Upper lobe of left lung (tissue), 6 donors: ENCODE results near the gene IGFBP7. TPM values are rescaled to one million over a fixed set of nuclear protein-coding genes. Genes with fewer than 3 reads are reported as not detected.

ENCODE experiments used
- ATAC-seq, 2 donors: fragments of 200-7000 bp; cut with Tn5 transposase; one replicate each; pipeline ENCODE4 v1.9.1; 2022; ENCODE audit warnings: mild to moderate bottlenecking in 2 of 2, moderate library complexity in 2 of 2; ENCODE audit not compliant: low FRiP score in 2 of 2
- DNase-seq, 2 donors: peaks; one replicate each; pipeline ENCODE4 v3.0.0-alpha.2; 2019 to 2020
- H3K27ac ChIP-seq, 4 donors: fragments of 200-600 bp; sonication (generic); one replicate each; pipeline ENCODE4 v1.5.1; 2016 to 2019
- H3K27me3 ChIP-seq, 4 donors: fragments of 200-600 bp; sonication (generic); one replicate each; pipeline ENCODE4 v1.5.1; 2017 to 2019
- H3K36me3 ChIP-seq, 4 donors: fragments of 200-600 bp; sonication (generic); one replicate each; pipeline ENCODE4 v1.5.1; 2016 to 2019
- H3K4me1 ChIP-seq, 4 donors: fragments of 200-600 bp; sonication (generic); one replicate each; pipeline ENCODE4 v1.5.1; 2018 to 2019
- H3K4me3 ChIP-seq, 4 donors: fragments of 200-600 bp; sonication (generic); one replicate each; pipeline ENCODE4 v1.5.1; 2017 to 2019; ENCODE audit warnings: mild to moderate bottlenecking in 2 of 4, moderate library complexity in 1 of 4
- H3K9me3 ChIP-seq, 4 donors: fragments of 200-600 bp; sonication (generic); one replicate each; pipeline ENCODE4 v1.5.1; 2018 to 2019
- CTCF ChIP-seq, 6 experiments: fragments of 450-650 bp in 4 of 6; fragments of 200-600 bp in 2 of 6; sonication (generic) in 2 of 6; IDR thresholded peaks; one replicate each; pipeline ENCODE4 v1.5.1; 2016 to 2019; ENCODE audit warnings: antibody characterized with exemption in 6 of 6
- EP300 ChIP-seq, 4 donors: sonication (generic); formaldehyde crosslinking; IDR thresholded peaks; one replicate each; pipeline ENCODE4 v1.5.1; 2017; ENCODE audit warnings: antibody characterized with exemption in 4 of 4, control low read depth in 2 of 4
- POLR2A ChIP-seq, 4 donors: fragments of 450-650 bp; IDR thresholded peaks; one replicate each; pipeline ENCODE4 v1.5.1; 2016 to 2017; ENCODE audit warnings: antibody characterized with exemption in 4 of 4, mild to moderate bottlenecking in 2 of 4
- POLR2AphosphoS5 ChIP-seq, 2 donors: sonication (generic); formaldehyde crosslinking; IDR thresholded peaks; one replicate each; pipeline ENCODE4 v1.5.1; 2017; ENCODE audit warnings: antibody characterized with exemption in 2 of 2
- WGBS, 2 donors: methylation state at CpG; one replicate each; pipeline ENCODE4 v1.1.5; 2017 to 2018; 5-methylcytosine and 5-hydroxymethylcytosine counted together
- total RNA-seq, 6 donors: library from RNA; depleted of rRNA in 4 of 6; stranded (reverse); fragments of >200 nt in 4 of 6; gene quantifications; one replicate each; pipeline versions ENCODE4 v1.1.0 to v1.2.1, GENCODE V29; 2016 to 2021
- donor health status: DM: no; HTN: no; CAD: no; lungs with moderate emphysema.
- donor health status: DM: no; HTN: yes; CAD: no; lungs with severe emphysema.

IGFBP7 gene
- total RNA-seq, 6 donors from 2014 or later, result 105 to 705 (median 359) TPM

- Histone ChIP-seq H3K27me3 (no peaks in the 10 kb centered on the region), H3K4me1 (no peaks in the 10 kb centered on the region), H3K36me3 (no peaks in the 10 kb centered on the region), H3K9me3 (no peaks in the 10 kb centered on the region), H3K4me3 (no peak overlapping the region), H3K27ac (no peak overlapping the region)
- WGBS, 2 donors, result 97 to 98% methylated on average over 2 of the region's 2 CpGs
- no peak for TF ChIP-seq POLR2A (IDR thresholded peaks at IDR 0.05)
- no peak for TF ChIP-seq EP300 (IDR thresholded peaks at IDR 0.05)
- TF ChIP-seq CTCF (IDR thresholded peaks at IDR 0.05), result no peak
- no peak for TF ChIP-seq POLR2AphosphoS5 (IDR thresholded peaks at IDR 0.05)
- ATAC-seq, result no peak
- no peak for DNase-seq
Observed at GRCh38 chr4:57144466-57144865, 34.3 kb upstream of the IGFBP7 start.

- no peak for DNase-seq
- no peaks in the 10 kb centered on the region for H3K27me3 ChIP-seq
- H3K4me3 ChIP-seq, result no peak overlapping the region
- no peak for TF ChIP-seq POLR2AphosphoS5 (IDR thresholded peaks at IDR 0.05)
- TF ChIP-seq EP300 (IDR thresholded peaks at IDR 0.05), result no peak
- TF ChIP-seq CTCF (IDR thresholded peaks at IDR 0.05), result no peak
- no peak for TF ChIP-seq POLR2A (IDR thresholded peaks at IDR 0.05)
- H3K27ac ChIP-seq, result no peak overlapping the region
- no peaks in the 10 kb centered on the region for H3K4me1 ChIP-seq
- peaks cover 0 to 4% (median 0%) of the 10 kb centered on the region in 4 donors for H3K9me3 ChIP-seq
- H3K36me3 ChIP-seq, result no peaks in the 10 kb centered on the region
- no peak for ATAC-seq
Observed at GRCh38 chr4:57139783-57140182, 29.6 kb upstream of the IGFBP7 start.

- Histone ChIP-seq H3K27ac (no peak overlapping the region), H3K9me3 (peaks cover 0 to 4% (median 0%) of the 10 kb centered on the region in 4 donors), H3K36me3 (no peaks in the 10 kb centered on the region), H3K27me3 (no peaks in the 10 kb centered on the region), H3K4me1 (peaks cover 0 to 6% (median 2%) of the 10 kb centered on the region in 4 donors), H3K4me3 (no peak overlapping the region)
- no peak for TF ChIP-seq POLR2AphosphoS5 (IDR thresholded peaks at IDR 0.05)
- TF ChIP-seq CTCF (IDR thresholded peaks at IDR 0.05), result no peak
- ATAC-seq, result no peak
- no peak for DNase-seq
Observed at GRCh38 chr4:57137261-57137660, 27.1 kb upstream of the IGFBP7 start.

GRCh38 chr4:57136281-57136680 is 26.1 kb upstream of the IGFBP7 start:
- no peak for ATAC-seq
- no peak overlapping the region for H3K4me3 ChIP-seq
- TF ChIP-seq POLR2A (IDR thresholded peaks at IDR 0.05), result no peak
- peaks cover 0 to 11% (median 7%) of the 10 kb centered on the region in 4 donors for H3K4me1 ChIP-seq
- H3K36me3 ChIP-seq, result no peaks in the 10 kb centered on the region
- no peak overlapping the region for H3K27ac ChIP-seq
- H3K9me3 ChIP-seq, result peaks cover 0 to 4% (median 0%) of the 10 kb centered on the region in 4 donors
- H3K27me3 ChIP-seq, result no peaks in the 10 kb centered on the region
- DNase-seq, result no peak

GRCh38 chr4:57132743-57133137 is 22.6 kb upstream of the IGFBP7 start:
- 62 to 85% methylated on average over 2 of the region's 2 CpGs for WGBS, 2 donors
- H3K4me1 ChIP-seq, result peaks cover 0 to 11% (median 7%) of the 10 kb centered on the region in 4 donors
- H3K27me3 ChIP-seq, result no peaks in the 10 kb centered on the region
- no peaks in the 10 kb centered on the region for H3K36me3 ChIP-seq
- TF ChIP-seq CTCF (IDR thresholded peaks at IDR 0.05) (no peak), EP300 (IDR thresholded peaks at IDR 0.05) (no peak), POLR2A (IDR thresholded peaks at IDR 0.05) (no peak)
- no peak for ATAC-seq
- H3K9me3 ChIP-seq, result peaks cover 0 to 2% (median 0%) of the 10 kb centered on the region in 4 donors
- no peak overlapping the region for H3K27ac ChIP-seq
- H3K4me3 ChIP-seq, result no peak overlapping the region
- no peak for DNase-seq
